ENCODE data around the gene UBE2O. TPM values are rescaled to one million over a fixed set of nuclear protein-coding genes. Genes with fewer than 3 reads are reported as not detected.

UBE2O gene
- total RNA-seq, result 19.3 TPM
- long read RNA-seq, full-length matches to known transcripts, result 4 of 19 reads
- long read RNA-seq, partial matches to known transcripts, result 6 of 19 reads
- long read RNA-seq, other reads (novel, unspliced or antisense), result 9 of 19 reads

GRCh38 chr17:76452660-76453430 lies at the start of gene UBE2O:
Gene UBE2O (minus strand): TSS chr17:76453152. CDS start chr17:76453141, 11 bp downstream.
- intact Hi-C loops (cut with DNase I), result loop anchor here (10.0 kb wide), 1 partner anchor 48 kb away; no protein-coding TSS in a partner anchor
- Histone ChIP-seq H3K9me3 (no peaks in the 10 kb centered on the region), H3K4me1 (peaks cover 16% of the 10 kb centered on the region), H3K27me3 (no peaks in the 10 kb centered on the region), H3K4me3 (peak within 1 kb of the TSS; percentile 91), H3K36me3 (no peaks in the 10 kb centered on the region), H3K27ac (peak within 1 kb of the TSS; percentile 78)
- peak; percentile 99 for ATAC-seq
- peak; percentile 95 for DNase-seq
- TF ChIP-seq CTCF (IDR thresholded peaks at IDR 0.05), result peak; percentile 49

GRCh38 chr17:76501827-76502307 lies 48.9 kb upstream of the UBE2O start:
- Histone ChIP-seq H3K4me1 (peaks cover 36% of the 10 kb centered on the region), H3K4me3 (peak overlapping the region; percentile 82), H3K9me3 (no peaks in the 10 kb centered on the region), H3K27ac (peak overlapping the region; percentile 91), H3K27me3 (no peaks in the 10 kb centered on the region), H3K36me3 (no peaks in the 10 kb centered on the region)
- TF ChIP-seq CTCF (IDR thresholded peaks at IDR 0.05), result no peak
- intact Hi-C loops (cut with DNase I), result no loop called here
- ATAC-seq (no peak), DNase-seq (no peak)

- Histone ChIP-seq H3K27me3 (no peaks in the 10 kb centered on the region), H3K36me3 (no peaks in the 10 kb centered on the region), H3K9me3 (no peaks in the 10 kb centered on the region), H3K4me1 (peaks cover 34% of the 10 kb centered on the region), H3K27ac (peak within 1 kb of the TSS; percentile 91), H3K4me3 (peak within 1 kb of the TSS; percentile 82)
- intact Hi-C loops (cut with DNase I), result no loop called here
- no peak for TF ChIP-seq CTCF (IDR thresholded peaks at IDR 0.05)
- ATAC-seq (peak; percentile 95), DNase-seq (peak; percentile 96)
Observed at GRCh38 chr17:76501018-76501826, 48.3 kb upstream of the UBE2O start, which contains the start of gene RHBDF2. Gene RHBDF2 (minus strand): TSS chr17:76501423. CDS start chr17:76481524, 19,899 bp downstream.

- H3K4me1 ChIP-seq, result peaks cover 34% of the 10 kb centered on the region
- H3K27ac ChIP-seq, result peak overlapping the region; percentile 91
- no peaks in the 10 kb centered on the region for H3K36me3 ChIP-seq
- intact Hi-C loops (cut with DNase I), result no loop called here
- no peak for ATAC-seq
- peak overlapping the region; percentile 82 for H3K4me3 ChIP-seq
- no peak for DNase-seq
- H3K9me3 ChIP-seq, result no peaks in the 10 kb centered on the region
- no peaks in the 10 kb centered on the region for H3K27me3 ChIP-seq
- no peak for TF ChIP-seq CTCF (IDR thresholded peaks at IDR 0.05)
Observed at GRCh38 chr17:76500747-76501017, 47.7 kb upstream of the UBE2O start.

- DNase-seq (no peak), ATAC-seq (no peak)
- Histone ChIP-seq H3K36me3 (no peaks in the 10 kb centered on the region), H3K27me3 (no peaks in the 10 kb centered on the region), H3K4me1 (peaks cover 34% of the 10 kb centered on the region), H3K4me3 (peak overlapping the region; percentile 82), H3K27ac (peak overlapping the region; percentile 91), H3K9me3 (no peaks in the 10 kb centered on the region)
- TF ChIP-seq CTCF (IDR thresholded peaks at IDR 0.05), result no peak
- intact Hi-C loops (cut with DNase I), result no loop called here
Observed at GRCh38 chr17:76500074-76500746, 47.3 kb upstream of the UBE2O start.
